ENCODE measurements around the gene TP53I13.

DNA sequence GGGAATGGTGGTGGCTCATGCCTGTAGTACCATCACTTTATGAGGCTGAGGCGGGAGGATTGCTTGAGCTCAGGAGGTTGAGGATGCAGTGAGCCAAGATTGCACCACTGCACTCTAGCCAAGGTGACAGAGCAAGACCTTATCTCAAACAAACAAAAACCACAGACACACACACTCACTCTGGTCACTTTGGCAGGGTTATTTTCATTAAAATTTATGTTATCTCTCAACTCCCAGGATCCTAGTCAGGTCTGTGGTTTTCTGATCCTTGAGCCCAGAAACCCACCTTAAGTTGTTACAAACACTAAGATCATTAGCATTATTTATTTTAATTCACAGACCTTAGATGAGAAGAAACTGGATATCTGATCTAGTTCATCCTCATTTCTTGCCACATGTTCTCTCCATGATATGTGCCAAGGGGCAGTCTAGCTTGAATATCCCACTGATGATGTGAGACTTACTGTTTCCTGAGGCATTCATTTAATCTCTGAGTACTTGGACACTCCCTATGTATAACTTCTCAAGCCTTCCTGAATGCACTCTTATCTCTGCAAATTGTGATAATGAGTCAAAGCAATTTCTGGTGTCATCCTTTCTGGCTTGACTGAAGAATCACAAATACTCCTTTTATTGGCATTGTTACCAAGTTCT is 11.3 kb upstream of the TP53I13 start:
- no peak for TF ChIP-seq FOXK2 (IDR thresholded peaks at IDR 0.05)
- TF ChIP-seq BHLHE40 (IDR thresholded peaks at IDR 0.05; ENCODE audit: borderline replicate concordance) = no peak
- no peak for TF ChIP-seq FOXM1 (IDR thresholded peaks at IDR 0.05; ENCODE audit: borderline replicate concordance)
- TF ChIP-seq SUZ12 (IDR thresholded peaks at IDR 0.05) = no peak
- TF ChIP-seq LEF1 (IDR thresholded peaks at IDR 0.05; ENCODE audit: borderline replicate concordance) = no peak
- no peak for TF ChIP-seq ARNT (IDR thresholded peaks at IDR 0.05)
- TF ChIP-seq ELF4 (IDR thresholded peaks at IDR 0.05) = no peak
- no peak for TF ChIP-seq FOXA1 (IDR thresholded peaks at IDR 0.05)
- TF ChIP-seq, protein P1, sequence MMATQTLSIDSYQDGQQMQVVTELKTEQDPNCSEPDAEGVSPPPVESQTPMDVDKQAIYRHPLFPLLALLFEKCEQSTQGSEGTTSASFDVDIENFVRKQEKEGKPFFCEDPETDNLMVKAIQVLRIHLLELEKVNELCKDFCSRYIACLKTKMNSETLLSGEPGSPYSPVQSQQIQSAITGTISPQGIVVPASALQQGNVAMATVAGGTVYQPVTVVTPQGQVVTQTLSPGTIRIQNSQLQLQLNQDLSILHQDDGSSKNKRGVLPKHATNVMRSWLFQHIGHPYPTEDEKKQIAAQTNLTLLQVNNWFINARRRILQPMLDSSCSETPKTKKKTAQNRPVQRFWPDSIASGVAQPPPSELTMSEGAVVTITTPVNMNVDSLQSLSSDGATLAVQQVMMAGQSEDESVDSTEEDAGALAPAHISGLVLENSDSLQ (IDR thresholded peaks at IDR 0.05) = no peak
- TF ChIP-seq SP1 (IDR thresholded peaks at IDR 0.05) = no peak
- TF ChIP-seq ZNF384 (IDR thresholded peaks at IDR 0.05) = no peak
- TF ChIP-seq CTBP1 (IDR thresholded peaks at IDR 0.05; ENCODE audit: borderline replicate concordance) = no peak
- no peak for TF ChIP-seq HDGF (IDR thresholded peaks at IDR 0.05; ENCODE audit: borderline replicate concordance)
- no peak for TF ChIP-seq TARDBP (IDR thresholded peaks at IDR 0.05)
